Measurements from ENCODE around the gene CDKAL1. TPM values are rescaled to one million over a fixed set of nuclear protein-coding genes. Genes with fewer than 3 reads are reported as not detected.

The CDKAL1 gene
- total RNA-seq, 1 donor, result 26.8 TPM

DNA sequence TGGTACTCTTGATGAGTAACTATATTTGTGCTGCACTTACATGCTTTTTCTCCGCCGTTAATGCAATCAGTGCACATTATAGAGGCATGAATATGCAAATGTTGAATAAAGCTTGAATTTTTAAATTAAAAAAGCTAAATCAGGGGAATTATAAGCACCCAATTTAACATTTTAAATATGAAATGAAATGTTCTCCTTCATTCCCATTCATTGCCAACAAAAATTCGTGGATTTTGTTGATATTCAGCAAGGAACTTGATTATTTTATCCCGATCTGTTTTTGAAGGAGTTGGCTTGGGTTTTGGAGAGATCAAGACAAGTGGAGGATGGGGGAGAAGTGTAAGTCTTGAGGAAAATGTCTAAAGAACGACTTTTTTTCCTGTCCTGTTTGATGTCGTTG is 740.6 kb downstream of the CDKAL1 start:
- H3K4me3 ChIP-seq (ENCODE audit: low read depth, low read length), result no peak overlapping the region
- no peak for DNase-seq (ENCODE audit: low read depth)

DNA sequence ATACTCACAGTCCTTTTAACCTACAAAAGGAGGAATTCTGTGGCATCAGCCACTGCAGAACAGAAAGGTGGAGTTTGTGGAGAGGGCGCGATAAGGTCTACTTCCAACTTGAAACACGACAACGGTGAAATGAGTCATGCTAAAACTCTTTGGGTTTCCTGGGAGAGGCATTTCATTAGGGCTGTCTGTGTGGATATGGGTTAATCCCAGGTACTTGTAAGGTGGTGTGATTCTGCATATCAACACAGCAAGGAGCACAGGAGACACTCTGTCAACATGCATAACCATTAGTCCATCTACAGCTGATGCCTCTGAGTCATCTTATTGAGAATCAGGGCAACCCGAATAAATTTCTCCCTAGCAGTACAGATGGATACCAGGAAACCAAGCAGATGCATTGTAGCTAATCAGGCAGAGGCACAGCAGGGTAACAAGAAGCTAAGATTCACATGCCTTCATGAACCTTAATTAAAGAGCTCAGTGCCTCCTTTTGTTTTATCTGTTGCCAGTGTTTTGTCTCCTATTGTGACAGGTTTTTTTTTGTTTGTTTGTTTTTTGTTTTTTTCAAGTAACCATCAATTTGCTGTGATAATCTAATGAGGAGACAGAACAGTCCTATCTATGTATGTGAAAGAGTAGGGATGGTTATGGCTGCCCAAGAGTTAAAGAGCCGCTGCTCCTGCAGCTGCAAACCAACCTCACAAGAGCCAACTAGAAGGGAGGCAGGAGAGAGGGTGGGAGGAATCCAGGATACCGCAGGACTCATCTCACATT is 743.5 kb downstream of the CDKAL1 start:
- H3K4me3 ChIP-seq (ENCODE audit: low read depth, low read length), result no peak overlapping the region
- DNase-seq (ENCODE audit: low read depth), result no peak
- TF ChIP-seq, protein P1, sequence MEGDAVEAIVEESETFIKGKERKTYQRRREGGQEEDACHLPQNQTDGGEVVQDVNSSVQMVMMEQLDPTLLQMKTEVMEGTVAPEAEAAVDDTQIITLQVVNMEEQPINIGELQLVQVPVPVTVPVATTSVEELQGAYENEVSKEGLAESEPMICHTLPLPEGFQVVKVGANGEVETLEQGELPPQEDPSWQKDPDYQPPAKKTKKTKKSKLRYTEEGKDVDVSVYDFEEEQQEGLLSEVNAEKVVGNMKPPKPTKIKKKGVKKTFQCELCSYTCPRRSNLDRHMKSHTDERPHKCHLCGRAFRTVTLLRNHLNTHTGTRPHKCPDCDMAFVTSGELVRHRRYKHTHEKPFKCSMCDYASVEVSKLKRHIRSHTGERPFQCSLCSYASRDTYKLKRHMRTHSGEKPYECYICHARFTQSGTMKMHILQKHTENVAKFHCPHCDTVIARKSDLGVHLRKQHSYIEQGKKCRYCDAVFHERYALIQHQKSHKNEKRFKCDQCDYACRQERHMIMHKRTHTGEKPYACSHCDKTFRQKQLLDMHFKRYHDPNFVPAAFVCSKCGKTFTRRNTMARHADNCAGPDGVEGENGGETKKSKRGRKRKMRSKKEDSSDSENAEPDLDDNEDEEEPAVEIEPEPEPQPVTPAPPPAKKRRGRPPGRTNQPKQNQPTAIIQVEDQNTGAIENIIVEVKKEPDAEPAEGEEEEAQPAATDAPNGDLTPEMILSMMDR (IDR thresholded peaks at IDR 0.05; ENCODE audit: insufficient read depth, low read depth, low read length), result no peak

More for the DNA sequence above, 740.6 kb downstream of the CDKAL1 start:
- TF ChIP-seq, protein P1 (IDR thresholded peaks at IDR 0.05; ENCODE audit: insufficient read depth, low read depth, low read length), result no peak

DNA sequence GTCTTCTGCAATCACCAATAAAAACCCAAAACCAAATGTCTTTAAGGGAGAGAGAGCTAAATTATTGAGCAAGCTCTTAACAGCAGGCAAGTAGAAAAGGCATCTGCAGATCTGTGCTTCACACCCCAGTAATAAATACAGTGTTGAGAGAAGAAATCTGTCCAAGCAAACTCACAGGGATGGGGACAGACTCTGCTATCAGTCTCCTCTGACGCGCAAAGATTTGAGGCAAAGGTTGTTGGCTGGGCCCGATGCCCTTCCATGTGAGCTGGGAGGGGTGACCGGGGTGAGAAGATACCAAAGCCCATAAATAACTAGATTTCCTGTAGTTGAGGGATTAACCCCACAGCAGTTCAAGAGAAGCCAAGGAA is 744.1 kb downstream of the CDKAL1 start:
- peak; percentile 88 for DNase-seq (ENCODE audit: low read depth)
- TF ChIP-seq, protein P1 (IDR thresholded peaks at IDR 0.05; ENCODE audit: insufficient read depth, low read depth, low read length), result no peak
- no peak overlapping the region for H3K4me3 ChIP-seq (ENCODE audit: low read depth, low read length)

DNA sequence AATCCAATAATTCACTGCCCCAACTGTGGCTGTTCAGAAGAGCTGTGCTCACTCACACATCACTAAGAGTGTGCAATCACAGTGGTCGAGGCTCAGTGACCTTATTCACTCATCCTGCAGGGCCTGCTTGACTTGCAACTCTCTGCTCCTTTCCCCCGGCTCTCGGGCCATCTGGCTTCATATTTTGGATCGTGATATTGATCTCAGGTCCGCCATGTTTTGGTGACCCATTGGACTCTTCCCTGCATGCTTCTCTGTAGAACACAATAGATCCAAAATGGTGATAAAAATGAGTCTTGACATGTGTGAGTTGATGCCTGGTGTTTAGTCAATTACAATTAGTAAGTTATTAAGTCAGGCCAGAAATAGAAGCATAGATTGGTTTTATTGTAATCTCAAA is 745.4 kb downstream of the CDKAL1 start:
- TF ChIP-seq, protein P1 (IDR thresholded peaks at IDR 0.05; ENCODE audit: insufficient read depth, low read depth, low read length), result no peak
- DNase-seq (ENCODE audit: low read depth), result no peak
- no peak overlapping the region for H3K4me3 ChIP-seq (ENCODE audit: low read depth, low read length)

DNA sequence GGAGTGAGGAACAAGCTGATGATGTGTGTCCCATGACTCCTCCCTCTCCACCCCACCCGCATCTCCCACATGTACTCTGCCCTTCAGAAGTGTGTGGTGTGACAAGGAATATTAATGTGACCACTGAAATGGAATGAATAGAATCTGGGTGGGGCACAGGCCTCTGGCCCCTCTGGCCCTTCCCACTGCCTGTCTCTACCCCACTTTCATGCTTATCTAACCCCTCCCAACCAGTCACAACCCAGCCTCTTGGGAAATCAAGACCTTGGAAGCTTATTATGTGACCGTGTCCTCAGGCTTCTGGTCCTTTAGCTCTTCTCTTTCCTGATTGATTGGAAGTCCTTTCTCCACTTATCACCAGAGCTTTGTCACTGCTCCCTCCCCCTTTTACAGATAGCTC is 747.1 kb downstream of the CDKAL1 start:
- TF ChIP-seq, protein P1 (IDR thresholded peaks at IDR 0.05; ENCODE audit: insufficient read depth, low read depth, low read length), result no peak
- DNase-seq (ENCODE audit: low read depth), result no peak

More for the DNA sequence above, 747.1 kb downstream of the CDKAL1 start:
- H3K4me3 ChIP-seq (ENCODE audit: low read depth, low read length), result no peak overlapping the region

Small RNAs within 50 kb of the gene (small RNA-seq; reads per million reads assigned to genes)
- gene RF00019 (not detected), gene RNU6-150P (not detected)

Other genes starting within 250 kb of the CDKAL1 start
- gene E2F3, start 132.6 kb upstream of the CDKAL1 start, total RNA-seq, result 8.7 and 13.0 TPM in 2 replicates

Data from fibroblast of villous mesenchyme (primary cell).